Activated CD8-positive, alpha-beta memory T cell treated with anti-CD3 and anti-CD28 coated beads, Interleukin-2, amount 50 U/mL, for 1 hour (primary cell): Measurements from ENCODE around the gene EFCAB10.
A peak's percentile ranks its signal among the peaks of the same experiment; 100 is the strongest.
"Not testable (repeated sequence)": the region's sequence is repeated elsewhere in the genome, so short reads cannot be mapped to it uniquely, and the experiment has no call there.

ENCODE experiments used
- DNase-seq: peaks from one replicate; pipeline ENCODE4 v3.0.0-alpha.2; 2020; ENCODE audit errors: extremely low read depth

Gene EFCAB10

DNA sequence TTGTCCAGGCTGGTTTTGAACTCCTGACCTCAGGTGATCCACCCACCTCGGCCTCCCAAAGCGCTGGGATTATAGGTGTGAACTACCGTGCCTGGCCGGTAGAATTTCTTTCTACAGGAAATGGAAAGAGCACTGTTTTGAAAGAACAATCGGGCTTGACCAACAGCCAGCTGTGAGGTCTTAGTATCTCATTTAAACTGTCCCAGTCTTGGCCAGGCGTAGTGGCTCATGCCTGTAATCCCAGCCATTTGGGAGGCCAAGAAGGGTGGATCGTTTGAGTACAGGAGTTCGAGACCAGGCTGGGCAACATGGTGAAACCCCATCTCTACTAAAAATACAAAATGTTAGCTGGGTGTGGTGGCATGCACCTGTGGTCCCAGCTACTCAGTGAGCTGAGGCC, 17.8 kb upstream of the EFCAB10 start:
- not testable (repeated sequence) for DNase-seq

GRCh38 chr7:105596866-105597265, 15.6 kb upstream of the EFCAB10 start:
- no peak for DNase-seq

DNA sequence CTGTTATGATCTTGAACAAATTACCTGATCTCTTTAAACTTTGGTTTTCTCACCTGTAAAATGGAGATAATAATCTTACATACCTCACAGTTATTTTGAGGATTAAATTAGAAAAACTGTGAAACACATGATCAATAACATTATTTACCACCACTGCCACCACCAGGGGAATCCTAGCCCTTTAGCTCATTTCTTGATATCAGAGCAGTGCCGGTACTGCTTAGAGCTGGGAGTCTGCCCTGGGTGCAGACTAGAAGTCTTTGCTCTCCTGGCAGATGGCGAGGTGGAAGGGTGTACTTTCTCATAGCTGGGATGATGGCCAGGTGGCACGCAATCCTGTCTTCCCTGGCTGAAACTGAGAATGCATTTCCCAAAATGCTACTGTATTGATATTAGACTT, 12.7 kb upstream of the EFCAB10 start:
- no peak for DNase-seq

- DNase-seq, result no peak
These were observed 10.2 kb upstream of the EFCAB10 start for GRCh38 chr7:105591522-105591921.

- no peak for DNase-seq
These were observed 9.5 kb upstream of the EFCAB10 start for GRCh38 chr7:105590793-105591192.

- DNase-seq, result no peak
These were observed 8.2 kb upstream of the EFCAB10 start for GRCh38 chr7:105589356-105590077.

DNA sequence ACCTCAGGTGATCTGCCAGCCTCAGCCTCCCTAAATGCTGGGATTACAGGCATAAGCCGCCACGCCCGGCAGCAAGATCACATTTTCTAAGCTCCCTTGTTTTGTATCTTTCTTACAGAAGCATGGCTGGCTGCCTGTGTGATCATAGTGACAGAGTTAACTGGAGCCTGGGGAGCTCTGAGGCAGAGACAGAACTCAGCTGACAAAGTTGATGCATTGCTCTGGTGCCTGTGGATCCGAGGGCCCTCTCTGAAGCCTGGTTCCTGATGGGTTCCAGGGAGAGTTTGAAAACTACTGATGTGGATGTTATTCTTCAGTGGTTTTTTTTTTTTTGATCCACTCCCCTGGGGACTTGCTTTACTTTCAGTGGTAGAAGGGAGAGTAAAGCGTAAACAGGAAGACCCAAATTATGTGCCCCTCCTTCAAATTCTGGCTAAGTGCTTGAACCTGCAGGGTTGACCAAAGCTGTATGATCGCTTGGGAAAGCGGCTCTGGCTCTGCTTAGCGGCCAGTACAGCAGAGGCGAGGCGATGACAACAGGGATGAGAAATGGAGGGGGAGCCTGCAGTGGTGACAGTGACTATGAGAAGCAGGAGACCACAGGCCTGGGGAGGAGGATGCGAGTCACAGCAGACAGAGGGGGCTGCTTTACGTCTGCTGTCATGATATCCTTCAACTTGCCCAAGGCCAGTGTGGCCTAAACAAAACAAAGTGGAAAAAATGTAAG, 6.8 kb upstream of the EFCAB10 start:
- no peak for DNase-seq

GRCh38 chr7:105585850-105586500, 4.7 kb upstream of the EFCAB10 start:
- no peak for DNase-seq

GRCh38 chr7:105584165-105584564, 2.9 kb upstream of the EFCAB10 start:
- no peak for DNase-seq

DNA sequence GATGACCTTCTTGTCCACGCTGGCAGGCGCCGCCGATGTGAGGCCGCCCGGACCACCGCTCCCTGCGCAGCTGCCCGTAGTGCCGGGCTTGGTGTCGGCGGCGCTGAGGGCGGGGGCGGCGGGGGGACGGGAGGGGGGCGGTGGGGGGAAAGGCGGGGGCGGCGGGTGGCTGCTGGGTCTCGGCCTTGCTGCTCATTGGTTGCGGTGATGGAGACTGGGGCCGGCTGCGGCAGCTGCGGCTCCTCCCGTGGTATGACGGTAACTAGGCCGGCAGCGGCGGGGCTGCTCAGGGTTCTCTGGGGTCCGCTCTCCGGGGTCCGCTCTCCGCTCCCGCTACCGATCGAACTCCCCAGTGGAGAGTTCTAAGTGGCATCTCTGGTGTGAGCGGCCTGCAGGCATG, 1.8 kb upstream of the EFCAB10 start:
- no peak for DNase-seq

DNA sequence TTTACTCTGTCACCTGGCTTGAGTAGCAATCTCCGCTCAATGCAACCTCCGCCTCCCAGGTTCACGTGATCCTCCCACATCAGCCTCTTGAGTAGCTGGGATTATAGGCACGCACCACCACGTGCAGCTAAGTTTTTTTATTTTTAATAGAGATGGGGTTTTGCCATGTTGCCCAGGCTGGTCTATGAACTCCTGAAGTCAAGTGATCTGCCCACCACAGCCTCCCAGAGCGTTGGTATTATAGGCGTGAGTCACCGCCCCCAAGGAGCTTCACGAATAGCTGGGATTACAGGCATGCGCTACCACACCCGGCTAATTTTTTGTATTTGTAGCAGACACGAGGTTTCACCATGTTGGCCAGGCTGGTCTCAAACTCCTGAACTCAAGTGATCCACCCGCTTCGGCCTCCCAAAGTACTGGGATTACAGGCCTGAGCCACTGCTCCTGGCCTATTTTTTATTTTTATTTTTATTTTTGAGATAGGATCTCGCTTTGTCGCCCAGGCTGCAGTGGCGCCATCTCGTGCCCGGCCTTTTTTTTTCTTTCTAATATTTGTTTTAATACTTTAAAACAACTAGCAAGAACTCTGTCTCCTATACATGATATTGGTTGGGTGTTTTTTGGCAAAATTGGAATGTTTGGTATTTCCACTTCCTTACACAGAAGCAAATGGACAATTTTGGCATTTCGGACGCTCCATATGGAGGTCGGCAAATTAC, 1.1 kb downstream of the EFCAB10 start:
- DNase-seq, result no peak

DNA sequence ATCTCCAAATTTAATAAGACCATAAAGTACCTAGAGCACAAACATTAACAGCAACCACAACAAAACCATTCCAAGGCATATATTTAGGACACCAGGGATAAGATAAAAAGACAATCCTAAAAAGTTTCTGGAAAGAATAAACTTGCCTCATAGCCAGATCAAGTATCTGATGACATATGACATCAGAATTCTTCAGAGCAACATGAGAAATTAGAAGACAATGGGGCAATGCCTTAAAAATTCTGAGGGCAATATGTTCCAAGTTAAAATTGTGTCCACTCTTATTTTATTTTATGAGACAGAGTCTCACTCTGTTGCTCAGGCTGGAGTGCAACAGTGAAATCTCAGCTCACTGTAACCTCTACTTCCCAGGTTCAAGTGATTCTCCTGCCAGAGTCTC, 2.8 kb downstream of the EFCAB10 start:
- no peak for DNase-seq

GRCh38 chr7:105577251-105577650, 4.0 kb downstream of the EFCAB10 start:
- no peak for DNase-seq

- DNase-seq, result no peak
These were observed 9.4 kb downstream of the EFCAB10 start for GRCh38 chr7:105571891-105572290.

- DNase-seq, result no peak
These were observed 13.5 kb downstream of the EFCAB10 start for GRCh38 chr7:105567821-105568220.

DNA sequence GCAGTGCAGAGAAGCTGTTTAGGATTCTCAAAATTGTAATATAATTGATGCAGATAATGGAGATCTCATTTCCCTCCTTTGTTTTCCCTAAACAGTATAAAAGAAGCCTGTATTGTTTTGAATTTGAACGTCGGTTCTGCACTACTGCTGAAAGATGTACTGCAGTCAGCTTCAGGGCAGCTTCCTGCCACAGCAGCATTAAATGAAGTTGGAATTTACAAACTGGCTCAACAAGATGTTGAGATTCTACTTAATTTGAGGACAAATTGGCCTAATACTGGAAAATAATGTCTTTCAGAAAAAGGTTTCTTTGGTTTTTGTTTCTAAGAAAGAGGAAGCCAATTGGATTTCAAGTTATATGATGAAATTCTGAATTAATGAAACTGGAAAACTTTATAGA, 14.3 kb downstream of the EFCAB10 start:
- no peak for DNase-seq

- DNase-seq, result no peak
These were observed 16.1 kb downstream of the EFCAB10 start for GRCh38 chr7:105565190-105565589.

DNA sequence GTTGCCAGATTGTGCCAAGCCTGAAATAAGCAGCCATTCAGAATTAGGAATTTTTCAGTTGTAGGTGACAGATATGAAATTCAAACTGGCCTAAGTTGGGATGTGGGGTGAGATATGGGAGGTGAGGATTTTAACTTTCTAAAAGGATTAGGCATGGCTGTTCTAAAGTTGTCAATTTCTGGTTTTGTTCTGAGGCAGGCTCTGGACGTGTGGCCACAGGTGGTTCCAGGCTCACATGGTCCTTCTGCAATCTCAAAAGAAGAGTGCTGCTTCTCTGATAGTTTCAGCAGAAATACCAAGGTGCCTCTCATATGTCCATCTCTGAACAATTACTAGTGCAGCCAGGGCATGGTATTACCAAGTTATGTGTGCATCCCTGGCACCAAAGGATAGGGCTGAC, 21.4 kb downstream of the EFCAB10 start:
- DNase-seq, result no peak

DNA sequence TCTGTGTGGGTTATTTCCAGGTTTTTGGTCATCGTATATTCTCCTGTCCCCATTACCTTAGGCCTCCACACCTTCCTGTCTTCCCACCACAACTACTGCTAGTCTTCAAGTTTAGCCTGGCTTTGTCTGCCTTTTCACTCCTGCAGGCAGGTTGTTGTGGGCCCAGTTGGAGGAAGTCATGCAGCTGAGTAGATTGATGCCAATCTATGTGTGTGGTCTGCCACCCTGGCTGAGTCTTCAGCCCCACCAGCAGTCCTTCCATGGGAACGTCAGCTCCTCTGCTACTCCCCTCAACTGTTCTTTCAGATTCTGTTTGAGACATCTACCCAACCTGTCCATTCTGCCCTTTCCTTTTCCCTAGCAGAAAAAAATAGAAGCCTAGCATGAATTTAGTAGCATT, 43.0 kb downstream of the EFCAB10 start:
- no peak for DNase-seq

DNA sequence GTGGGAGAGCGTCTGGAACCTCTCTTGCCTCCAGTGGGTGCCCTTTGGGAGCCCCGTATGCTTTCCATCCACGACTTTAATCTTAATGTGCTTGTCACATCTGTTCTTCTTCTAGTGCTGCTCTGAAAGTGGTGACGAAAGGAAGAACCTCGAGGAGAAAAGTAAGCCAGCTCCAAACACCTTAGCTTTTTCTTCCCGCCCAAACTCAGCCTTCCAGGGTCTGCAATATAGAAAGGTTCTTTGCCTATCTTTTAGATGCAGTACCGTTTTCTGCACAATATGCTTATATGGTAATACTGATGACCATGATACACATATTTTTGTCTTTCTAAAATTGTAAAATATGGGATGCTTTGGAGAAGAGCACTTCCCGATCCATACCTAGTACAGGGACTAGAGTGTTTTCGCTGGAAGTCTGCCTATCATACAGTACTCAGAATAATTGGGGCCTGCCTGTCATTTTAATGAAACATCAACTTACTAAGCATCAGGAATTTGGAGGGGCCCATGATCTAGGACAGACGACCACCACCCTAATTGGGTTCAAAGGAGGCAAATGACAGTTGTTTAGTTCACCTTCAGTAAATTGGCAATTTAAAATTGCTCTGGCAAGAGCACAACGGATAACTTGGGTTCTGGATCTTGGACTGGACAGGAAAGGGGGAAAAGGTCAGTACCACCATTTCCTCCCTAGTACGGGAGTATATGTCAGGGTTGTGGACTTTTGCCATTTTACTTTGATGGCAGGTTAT, 48.4 kb downstream of the EFCAB10 start:
- DNase-seq, result no peak

DNA sequence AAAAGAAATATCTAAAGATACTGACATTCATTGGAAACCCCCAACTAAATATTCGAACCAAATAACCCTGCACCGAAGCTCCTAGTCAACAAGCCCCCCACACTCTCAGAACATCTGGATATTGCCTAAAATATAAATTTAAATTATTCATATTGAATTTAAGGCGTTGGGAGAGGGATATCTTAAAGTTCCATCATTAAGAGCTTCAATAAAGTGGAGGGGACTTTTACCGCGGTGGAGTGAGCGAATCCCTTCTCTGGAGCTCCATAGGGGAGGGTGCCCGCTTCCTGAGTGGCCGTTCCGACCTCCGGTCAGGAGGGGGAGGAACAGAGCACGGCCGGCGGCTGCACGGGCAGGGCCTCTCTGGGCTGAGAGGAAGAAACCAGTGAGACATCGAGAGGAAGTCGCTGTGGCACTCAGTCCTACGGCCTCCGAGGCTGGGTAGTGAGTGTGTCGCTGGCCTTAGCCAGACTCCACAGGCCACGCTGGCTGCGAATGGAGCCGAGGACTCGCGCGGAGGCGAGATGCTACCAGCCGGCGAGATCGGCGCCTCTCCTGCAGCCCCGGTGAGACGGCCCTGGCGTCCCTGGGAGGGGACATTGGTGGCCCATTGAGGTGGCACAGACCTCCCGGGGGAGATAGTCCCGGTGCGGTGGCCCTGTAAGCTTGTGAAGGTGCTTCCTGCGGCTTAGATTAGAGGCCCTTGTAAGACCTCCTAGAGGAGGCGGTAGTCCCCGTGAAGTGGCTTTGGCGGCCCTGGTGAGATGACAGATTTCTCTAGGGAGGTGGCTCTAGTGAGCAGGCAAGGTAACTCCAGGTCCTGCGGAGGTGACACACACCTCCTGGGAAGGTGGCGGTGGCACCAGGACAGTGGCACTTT, 49.3 kb downstream of the EFCAB10 start, which contains the start of gene RINT1:
RINT1 (plus strand) TSS at position 410 of the 880 bp plus-strand sequence; CDS start at position 525, 115 bp downstream.
- peak; percentile 61 for DNase-seq
